ENCODE data around the gene ACOT8.

DNA sequence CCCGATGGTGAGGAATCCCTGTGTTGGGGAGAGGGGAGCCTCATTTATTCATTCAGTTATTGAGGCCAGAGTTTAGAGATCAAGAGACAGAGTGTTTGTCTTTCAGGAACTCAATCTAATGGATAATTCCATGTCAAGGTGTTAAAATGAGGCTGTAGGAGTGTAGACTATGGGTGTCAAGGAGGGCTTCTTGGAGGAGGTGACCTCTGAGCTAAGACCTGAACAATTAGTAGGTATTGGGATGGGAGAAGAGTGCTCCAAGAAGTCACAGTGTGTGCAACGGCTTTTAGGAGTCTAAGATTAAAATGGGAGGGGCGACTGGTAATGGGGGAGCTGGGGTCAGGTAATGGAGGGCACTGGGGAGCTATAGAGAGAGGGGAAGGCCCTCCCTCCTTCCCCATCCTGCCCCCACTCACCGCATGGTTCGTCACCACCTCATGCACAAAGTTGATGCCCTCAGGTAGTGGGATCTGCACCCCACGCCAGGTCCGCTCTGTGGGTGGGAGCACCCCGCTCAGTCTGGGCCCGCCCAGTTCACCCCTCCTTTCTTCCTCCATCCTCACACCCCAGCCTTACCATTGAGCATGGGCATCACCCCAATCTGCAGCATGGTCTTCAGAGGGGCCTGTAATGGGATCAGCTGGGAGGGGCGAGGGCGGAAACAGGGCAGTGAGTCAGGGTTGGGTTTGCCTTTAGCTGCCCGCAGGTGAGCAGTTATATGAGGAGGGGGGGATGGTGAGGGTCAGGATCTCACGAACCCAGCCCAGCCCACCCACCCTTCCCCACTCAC, 42.0 kb upstream of the ACOT8 start:
- TF ChIP-seq EZH2phosphoT487 (IDR thresholded peaks at IDR 0.05; ENCODE audit: low read depth) = no peak
- TF ChIP-seq, protein P1, sequence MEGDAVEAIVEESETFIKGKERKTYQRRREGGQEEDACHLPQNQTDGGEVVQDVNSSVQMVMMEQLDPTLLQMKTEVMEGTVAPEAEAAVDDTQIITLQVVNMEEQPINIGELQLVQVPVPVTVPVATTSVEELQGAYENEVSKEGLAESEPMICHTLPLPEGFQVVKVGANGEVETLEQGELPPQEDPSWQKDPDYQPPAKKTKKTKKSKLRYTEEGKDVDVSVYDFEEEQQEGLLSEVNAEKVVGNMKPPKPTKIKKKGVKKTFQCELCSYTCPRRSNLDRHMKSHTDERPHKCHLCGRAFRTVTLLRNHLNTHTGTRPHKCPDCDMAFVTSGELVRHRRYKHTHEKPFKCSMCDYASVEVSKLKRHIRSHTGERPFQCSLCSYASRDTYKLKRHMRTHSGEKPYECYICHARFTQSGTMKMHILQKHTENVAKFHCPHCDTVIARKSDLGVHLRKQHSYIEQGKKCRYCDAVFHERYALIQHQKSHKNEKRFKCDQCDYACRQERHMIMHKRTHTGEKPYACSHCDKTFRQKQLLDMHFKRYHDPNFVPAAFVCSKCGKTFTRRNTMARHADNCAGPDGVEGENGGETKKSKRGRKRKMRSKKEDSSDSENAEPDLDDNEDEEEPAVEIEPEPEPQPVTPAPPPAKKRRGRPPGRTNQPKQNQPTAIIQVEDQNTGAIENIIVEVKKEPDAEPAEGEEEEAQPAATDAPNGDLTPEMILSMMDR (IDR thresholded peaks at IDR 0.05; ENCODE audit: low read depth, low read length) = no peak
